ENCODE results near the gene RAB11FIP4. TPM values are rescaled to one million over a fixed set of nuclear protein-coding genes. Genes with fewer than 3 reads are reported as not detected.

Gene RAB11FIP4
- total and polyA plus RNA-seq, 10 of the 15 experiments (the other 5 are each of a cell fraction or from before 2014, with no cell fraction given): 1.4 to 27.0 (median 17.6) TPM

- no TSS peak for BruUV-seq (replicated peaks)
- CTCF ChIA-PET: interaction anchor here (1.0 kb wide), 1 partner anchor 110 kb away, joined by 3 read pairs; no protein-coding TSS in a partner anchor
- TF ChIP-seq USF1 (IDR thresholded peaks at IDR 0.05; ENCODE audit: borderline replicate concordance, extremely low read length, insufficient read depth, low read depth, low read length) (no peak), ZBTB40 (IDR thresholded peaks at IDR 0.05; ENCODE audit: borderline replicate concordance) (no peak), SUZ12 (IDR thresholded peaks at IDR 0.05; ENCODE audit: unreplicated experiment) (no peak), PML (IDR thresholded peaks at IDR 0.05; ENCODE audit: low read length) (no peak), BACH1 (IDR thresholded peaks at IDR 0.05; ENCODE audit: borderline replicate concordance) (no peak), USF2 (IDR thresholded peaks at IDR 0.05; ENCODE audit: borderline replicate concordance, low read depth, low read length) (no peak), TARDBP (IDR thresholded peaks at IDR 0.05; ENCODE audit: borderline replicate concordance) (no peak), MYC (IDR thresholded peaks at IDR 0.05; ENCODE audit: insufficient read depth, insufficient read length, insufficient replicate concordance, low read length, severe bottlenecking) (no peak), TCF12 (IDR thresholded peaks at IDR 0.05; ENCODE audit: low read depth, low read length) (no peak), YBX1 (IDR thresholded peaks at IDR 0.05) (no peak), RBBP5 (conservative IDR thresholded peaks at IDR 0.05) (no peak), IRF3 (IDR thresholded peaks at IDR 0.05) (no peak), BCLAF1 (IDR thresholded peaks at IDR 0.05) (no peak), BCL11A (IDR thresholded peaks at IDR 0.05; ENCODE audit: low read depth, low read length) (no peak)
Measured at GRCh38 chr17:31424944-31425281, 33.4 kb downstream of the RAB11FIP4 start.

More at GRCh38 chr17:31424944-31425281, 33.4 kb downstream of the RAB11FIP4 start:
- RAD21 ChIA-PET (ENCODE audit: unreplicated experiment): interaction anchor here (0.6 kb wide), 1 partner anchor 173 kb away, joined by 3 read pairs; no protein-coding TSS in a partner anchor
- Histone ChIP-seq H3K9me3 (replicated peaks; ENCODE audit: control insufficient read depth, insufficient read depth, low read length) (no peaks in the 10 kb centered on the region; the same call in 2 of the 3 replicates), H3K79me2 (ENCODE audit: control insufficient read depth, insufficient read depth, low read length) (no peaks in the 10 kb centered on the region), H3K4me2 (ENCODE audit: control insufficient read depth, insufficient read depth) (no peak overlapping the region), H2AFZ (ENCODE audit: control insufficient read depth, low read depth, low read length) (no peak overlapping the region), H3K27ac (ENCODE audit: control insufficient read depth, insufficient read depth) (no peak overlapping the region), H3K9ac (ENCODE audit: control insufficient read depth, insufficient read depth, low read length) (no peak overlapping the region), H3K4me1 (ENCODE audit: control insufficient read depth, insufficient read depth, low read length) (no peaks in the 10 kb centered on the region), H3K36me3 (ENCODE audit: control insufficient read depth in 2 of 2, insufficient read depth in 2 of 2, low read length in 1 of 2) (no peaks in the 10 kb centered on the region), H3K4me3 (no peak overlapping the region), H4K20me1 (ENCODE audit: control insufficient read depth, insufficient read depth) (no peaks in the 10 kb centered on the region), H3K27me3 (replicated peaks in 1 of 2; ENCODE audit: control insufficient read depth in 2 of 2, insufficient read depth in 2 of 2, low read length in 1 of 2) (no peaks in the 10 kb centered on the region; a peak in 1 of 4 replicates)
- DNase-seq (ENCODE audit: low read depth, low spot score) (no peak), FAIRE-seq (no peak), ATAC-seq (no peak)
- 46% methylated on average over 5 of the region's 5 CpGs for WGBS (ENCODE audit: insufficient coverage, insufficient replicate concordance, low lambda C conversion rate, missing lambda C conversion rate)
- intact Hi-C loops (cut with micrococcal nuclease; ENCODE audit: unreplicated experiment) (no loop called here), in situ Hi-C loops (cut with MboI) (no loop called here)
- SMC1A ChIA-PET (ENCODE audit: uncharacterized antibody, unreplicated experiment): no interaction called here
- POLR2A ChIA-PET: no interaction called here
